ENCODE results near the gene CDH12. TPM values are rescaled to one million over a fixed set of nuclear protein-coding genes. Genes with fewer than 3 reads are reported as not detected.
"Not testable (repeated sequence)": the region's sequence is repeated elsewhere in the genome, so short reads cannot be mapped to it uniquely, and the experiment has no call there.

CDH12 gene
- total RNA-seq, 1 experiment from 2014 or later: not detected

GRCh38 chr5:22662391-22662790 is 190.8 kb downstream of the CDH12 start:
- DNase-seq (ENCODE audit: extremely low read depth, low read depth): no peak

GRCh38 chr5:22651355-22651754 is 201.8 kb downstream of the CDH12 start:
- DNase-seq (ENCODE audit: extremely low read depth, low read depth): no peak

GRCh38 chr5:22650511-22650910 is 202.6 kb downstream of the CDH12 start:
- DNase-seq (ENCODE audit: extremely low read depth, low read depth): no peak

- DNase-seq (ENCODE audit: extremely low read depth, low read depth): no peak
Observed at GRCh38 chr5:22649074-22649473, 204.1 kb downstream of the CDH12 start.

- no peak for DNase-seq (ENCODE audit: extremely low read depth, low read depth)
Observed at GRCh38 chr5:22644859-22645258, 208.3 kb downstream of the CDH12 start.

- DNase-seq (ENCODE audit: extremely low read depth, low read depth): no peak
Observed at GRCh38 chr5:22643356-22643755, 209.8 kb downstream of the CDH12 start.

GRCh38 chr5:22631683-22632082 is 221.5 kb downstream of the CDH12 start:
- DNase-seq (ENCODE audit: extremely low read depth, low read depth): no peak

- no peak for DNase-seq (ENCODE audit: extremely low read depth, low read depth)
Observed at GRCh38 chr5:22627029-22627428, 226.1 kb downstream of the CDH12 start.

GRCh38 chr5:22625451-22625850 is 227.7 kb downstream of the CDH12 start:
- no peak for DNase-seq (ENCODE audit: extremely low read depth, low read depth)

GRCh38 chr5:22621084-22621483 is 232.1 kb downstream of the CDH12 start:
- DNase-seq (ENCODE audit: extremely low read depth, low read depth): no peak

- DNase-seq (ENCODE audit: extremely low read depth, low read depth): no peak
Observed at GRCh38 chr5:22615964-22616363, 237.2 kb downstream of the CDH12 start.

GRCh38 chr5:22614486-22615094 is 238.6 kb downstream of the CDH12 start:
- no peak for DNase-seq (ENCODE audit: extremely low read depth, low read depth)

- no peak for DNase-seq (ENCODE audit: extremely low read depth, low read depth)
Observed at GRCh38 chr5:22612928-22613327, 240.2 kb downstream of the CDH12 start.

GRCh38 chr5:22611327-22611726 is 241.8 kb downstream of the CDH12 start:
- DNase-seq (ENCODE audit: extremely low read depth, low read depth): no peak

GRCh38 chr5:22607498-22607897 is 245.6 kb downstream of the CDH12 start:
- DNase-seq (ENCODE audit: extremely low read depth, low read depth): not testable (repeated sequence)

- no peak for DNase-seq (ENCODE audit: extremely low read depth, low read depth)
Observed at GRCh38 chr5:22605473-22605872, 247.7 kb downstream of the CDH12 start.

- DNase-seq (ENCODE audit: extremely low read depth, low read depth): no peak
Observed at GRCh38 chr5:22604711-22605110, 248.4 kb downstream of the CDH12 start.

- no peak for DNase-seq (ENCODE audit: extremely low read depth, low read depth)
Observed at GRCh38 chr5:22598796-22599195, 254.3 kb downstream of the CDH12 start.

- no peak for DNase-seq (ENCODE audit: extremely low read depth, low read depth)
Observed at GRCh38 chr5:22596404-22596970, 256.7 kb downstream of the CDH12 start.

GRCh38 chr5:22594491-22594890 is 258.7 kb downstream of the CDH12 start:
- no peak for DNase-seq (ENCODE audit: extremely low read depth, low read depth)

- no peak for DNase-seq (ENCODE audit: extremely low read depth, low read depth)
Observed at GRCh38 chr5:22593592-22593991, 259.6 kb downstream of the CDH12 start.

- DNase-seq (ENCODE audit: extremely low read depth, low read depth): no peak
Observed at GRCh38 chr5:22591461-22591860, 261.7 kb downstream of the CDH12 start.

Measured in NCI-H460 (cell line).